ENCODE data around the gene COL7A1.

Gene COL7A1

GRCh38 chr3:48594417-48595049, 596 bp downstream of the COL7A1 start:
- peak in 2 of 42 donors; percentile 17 to 35 for DNase-seq
- intact Hi-C loops (cut with DNase I) = no loop called here

- intact Hi-C loops (cut with DNase I) = no loop called here
- DNase-seq = no peak
Measured at GRCh38 chr3:48593337-48593736, 1.8 kb downstream of the COL7A1 start.

GRCh38 chr3:48592519-48593087, 2.5 kb downstream of the COL7A1 start:
- DNase-seq = no peak
- intact Hi-C loops (cut with DNase I) = no loop called here

GRCh38 chr3:48591886-48592518, 3.1 kb downstream of the COL7A1 start:
- DNase-seq = no peak
- intact Hi-C loops (cut with DNase I) = no loop called here

GRCh38 chr3:48591436-48591835, 3.7 kb downstream of the COL7A1 start:
- intact Hi-C loops (cut with DNase I) = no loop called here
- no peak for DNase-seq

- DNase-seq = peak in 5 of 42 donors; percentile 12 to 36 (median 18)
- intact Hi-C loops (cut with DNase I) = no loop called here
Measured at GRCh38 chr3:48588230-48588629, 6.9 kb downstream of the COL7A1 start.

- DNase-seq = no peak
- intact Hi-C loops (cut with DNase I) = no loop called here
Measured at GRCh38 chr3:48587686-48588085, 7.4 kb downstream of the COL7A1 start.

GRCh38 chr3:48585411-48585810, 9.7 kb downstream of the COL7A1 start:
- DNase-seq = no peak
- intact Hi-C loops (cut with DNase I) = no loop called here

- intact Hi-C loops (cut with DNase I) = no loop called here
Measured at GRCh38 chr3:48584836-48585235, 10.3 kb downstream of the COL7A1 start.

GRCh38 chr3:48581621-48582481, 13.3 kb downstream of the COL7A1 start:
- intact Hi-C loops (cut with DNase I) = no loop called here
- DNase-seq = no peak

More at GRCh38 chr3:48584836-48585235, 10.3 kb downstream of the COL7A1 start:
- no peak for DNase-seq

- no peak for DNase-seq
- intact Hi-C loops (cut with DNase I) = no loop called here
Measured at GRCh38 chr3:48576647-48577046, 18.5 kb downstream of the COL7A1 start.

GRCh38 chr3:48575366-48575765, 19.8 kb downstream of the COL7A1 start:
- intact Hi-C loops (cut with DNase I) = no loop called here
- no peak for DNase-seq

GRCh38 chr3:48573973-48574585, 21.1 kb downstream of the COL7A1 start:
- intact Hi-C loops (cut with DNase I) = no loop called here
- no peak for DNase-seq

GRCh38 chr3:48572517-48572916, 22.6 kb downstream of the COL7A1 start:
- DNase-seq = no peak
- intact Hi-C loops (cut with DNase I) = no loop called here

- intact Hi-C loops (cut with DNase I) = no loop called here
- no peak for DNase-seq
Measured at GRCh38 chr3:48571938-48572337, 23.2 kb downstream of the COL7A1 start.

- intact Hi-C loops (cut with DNase I) = no loop called here
- no peak for DNase-seq
Measured at GRCh38 chr3:48569808-48570450, 25.2 kb downstream of the COL7A1 start.

- no peak for DNase-seq
- intact Hi-C loops (cut with DNase I) = no loop called here
Measured at GRCh38 chr3:48569400-48569799, 25.7 kb downstream of the COL7A1 start.

GRCh38 chr3:48568476-48568875, 26.7 kb downstream of the COL7A1 start:
- intact Hi-C loops (cut with DNase I) = no loop called here

GRCh38 chr3:48567500-48567899, 27.6 kb downstream of the COL7A1 start:
- intact Hi-C loops (cut with DNase I) = no loop called here
- DNase-seq = no peak

More at GRCh38 chr3:48568476-48568875, 26.7 kb downstream of the COL7A1 start:
- no peak for DNase-seq

Data from head of caudate nucleus (tissue), 42 donors.